ENCODE measurements around the gene NR1H4.

The NR1H4 gene

DNA sequence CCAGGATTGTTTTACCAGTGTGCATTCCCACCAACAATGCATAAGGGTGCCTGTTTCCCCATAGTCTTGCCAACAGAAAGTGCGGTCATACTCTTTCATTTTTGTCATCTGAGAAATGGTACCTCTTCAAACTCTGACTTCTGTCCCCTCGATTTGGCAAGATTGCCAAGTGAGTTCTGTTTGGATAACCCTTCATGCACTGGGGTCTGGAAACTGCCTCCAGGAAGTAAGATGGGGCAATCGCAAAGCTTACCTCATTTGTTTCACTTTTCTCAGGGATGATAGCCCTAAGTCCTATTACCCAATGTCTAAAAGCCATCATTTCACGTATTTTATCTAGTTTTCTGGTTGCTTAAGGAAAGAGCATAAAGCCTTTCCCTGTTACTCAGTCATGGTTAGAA is 28.6 kb upstream of the NR1H4 start:
- H3K4me3 ChIP-seq: no peak overlapping the region
- no peaks in the 10 kb centered on the region for H3K9me3 ChIP-seq
- no peaks in the 10 kb centered on the region for H3K36me3 ChIP-seq
- no peak for DNase-seq
- H3K27me3 ChIP-seq: peaks cover 0 to under 1% of the 10 kb centered on the region in 2 donors
- intact Hi-C loops (cut with DNase I; ENCODE audit: low total_unique reads): no loop called here
- TF ChIP-seq, protein P1, sequence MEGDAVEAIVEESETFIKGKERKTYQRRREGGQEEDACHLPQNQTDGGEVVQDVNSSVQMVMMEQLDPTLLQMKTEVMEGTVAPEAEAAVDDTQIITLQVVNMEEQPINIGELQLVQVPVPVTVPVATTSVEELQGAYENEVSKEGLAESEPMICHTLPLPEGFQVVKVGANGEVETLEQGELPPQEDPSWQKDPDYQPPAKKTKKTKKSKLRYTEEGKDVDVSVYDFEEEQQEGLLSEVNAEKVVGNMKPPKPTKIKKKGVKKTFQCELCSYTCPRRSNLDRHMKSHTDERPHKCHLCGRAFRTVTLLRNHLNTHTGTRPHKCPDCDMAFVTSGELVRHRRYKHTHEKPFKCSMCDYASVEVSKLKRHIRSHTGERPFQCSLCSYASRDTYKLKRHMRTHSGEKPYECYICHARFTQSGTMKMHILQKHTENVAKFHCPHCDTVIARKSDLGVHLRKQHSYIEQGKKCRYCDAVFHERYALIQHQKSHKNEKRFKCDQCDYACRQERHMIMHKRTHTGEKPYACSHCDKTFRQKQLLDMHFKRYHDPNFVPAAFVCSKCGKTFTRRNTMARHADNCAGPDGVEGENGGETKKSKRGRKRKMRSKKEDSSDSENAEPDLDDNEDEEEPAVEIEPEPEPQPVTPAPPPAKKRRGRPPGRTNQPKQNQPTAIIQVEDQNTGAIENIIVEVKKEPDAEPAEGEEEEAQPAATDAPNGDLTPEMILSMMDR (IDR thresholded peaks at IDR 0.05): no peak
- H3K27ac ChIP-seq: no peak overlapping the region
- H3K4me1 ChIP-seq: no peaks in the 10 kb centered on the region

DNA sequence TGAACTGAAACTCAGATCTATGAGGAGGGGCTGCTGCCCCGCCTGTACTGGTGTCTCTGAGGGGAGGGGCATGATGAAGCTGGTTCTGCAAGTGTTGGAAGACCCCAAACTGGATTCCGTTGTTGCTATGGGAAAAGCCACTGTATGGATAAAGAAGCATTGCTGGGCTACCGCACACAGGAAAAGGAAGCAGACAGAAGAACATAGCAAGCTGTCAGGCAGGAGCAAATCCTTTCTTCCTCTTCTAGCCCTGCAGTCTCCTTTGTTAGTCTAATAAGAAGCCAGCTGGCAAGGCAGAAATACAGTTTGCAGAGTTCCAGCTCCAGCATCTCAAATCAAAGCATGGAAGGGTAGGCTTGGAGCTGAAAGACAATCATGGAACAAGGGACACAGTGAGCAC is 26.3 kb upstream of the NR1H4 start:
- no peaks in the 10 kb centered on the region for H3K36me3 ChIP-seq
- H3K4me1 ChIP-seq: no peaks in the 10 kb centered on the region
- H3K27me3 ChIP-seq: peaks cover 0 to 2% of the 10 kb centered on the region in 2 donors
- no peak overlapping the region for H3K4me3 ChIP-seq
- TF ChIP-seq, protein P1 (IDR thresholded peaks at IDR 0.05): no peak
- intact Hi-C loops (cut with DNase I; ENCODE audit: low total_unique reads): no loop called here
- H3K27ac ChIP-seq: no peak overlapping the region
- no peaks in the 10 kb centered on the region for H3K9me3 ChIP-seq
- DNase-seq: no peak

DNA sequence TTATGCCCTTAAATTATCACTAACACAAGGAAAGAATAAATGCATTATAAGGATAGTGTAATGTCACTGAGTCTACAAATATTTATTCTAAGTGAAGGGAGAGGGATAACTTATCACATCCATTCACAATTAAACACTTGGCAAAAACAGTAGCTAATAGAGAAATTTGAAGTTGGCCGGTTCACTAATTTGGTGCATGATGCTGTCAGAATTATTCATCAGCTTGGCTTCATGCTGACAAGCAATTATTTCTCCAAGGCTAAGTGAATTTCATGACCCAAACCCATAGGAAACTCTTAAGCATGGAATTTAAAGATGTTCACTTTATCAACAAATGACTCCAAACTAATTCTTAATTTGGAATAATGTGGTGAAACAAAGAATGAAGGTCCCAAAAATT is 25.0 kb upstream of the NR1H4 start:
- no peak overlapping the region for H3K4me3 ChIP-seq
- TF ChIP-seq, protein P1 (IDR thresholded peaks at IDR 0.05): no peak
- peaks cover 0 to 2% of the 10 kb centered on the region in 2 donors for H3K27me3 ChIP-seq
- intact Hi-C loops (cut with DNase I; ENCODE audit: low total_unique reads): no loop called here
- H3K27ac ChIP-seq: no peak overlapping the region
- DNase-seq: no peak
- H3K4me1 ChIP-seq: no peaks in the 10 kb centered on the region
- H3K9me3 ChIP-seq: no peaks in the 10 kb centered on the region
- H3K36me3 ChIP-seq: no peaks in the 10 kb centered on the region

DNA sequence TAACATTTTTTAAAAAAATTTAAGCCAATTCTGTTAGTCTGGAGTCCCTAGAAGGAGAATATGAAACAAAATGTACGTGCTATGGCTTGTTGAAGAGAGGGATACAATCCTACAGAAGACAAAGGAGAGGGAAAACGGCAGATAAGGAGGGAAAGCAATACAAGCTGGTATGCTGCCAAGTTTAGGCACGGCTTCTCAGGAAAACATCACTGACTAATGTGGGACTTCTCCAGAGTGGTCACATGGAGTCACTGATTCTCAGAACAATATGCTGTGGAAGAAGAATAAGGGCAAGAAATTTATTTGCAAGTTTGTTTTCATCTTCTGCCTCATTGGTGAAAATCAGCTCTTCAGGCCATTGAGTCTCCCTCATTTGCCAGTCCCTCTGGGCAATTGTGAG is 22.9 kb upstream of the NR1H4 start:
- Histone ChIP-seq H3K36me3 (no peaks in the 10 kb centered on the region), H3K4me3 (no peak overlapping the region), H3K27me3 (peaks cover 0 to 2% of the 10 kb centered on the region in 2 donors), H3K27ac (no peak overlapping the region), H3K9me3 (no peaks in the 10 kb centered on the region), H3K4me1 (no peaks in the 10 kb centered on the region)
- TF ChIP-seq, protein P1 (IDR thresholded peaks at IDR 0.05): no peak
- DNase-seq: no peak
- intact Hi-C loops (cut with DNase I; ENCODE audit: low total_unique reads): no loop called here

DNA sequence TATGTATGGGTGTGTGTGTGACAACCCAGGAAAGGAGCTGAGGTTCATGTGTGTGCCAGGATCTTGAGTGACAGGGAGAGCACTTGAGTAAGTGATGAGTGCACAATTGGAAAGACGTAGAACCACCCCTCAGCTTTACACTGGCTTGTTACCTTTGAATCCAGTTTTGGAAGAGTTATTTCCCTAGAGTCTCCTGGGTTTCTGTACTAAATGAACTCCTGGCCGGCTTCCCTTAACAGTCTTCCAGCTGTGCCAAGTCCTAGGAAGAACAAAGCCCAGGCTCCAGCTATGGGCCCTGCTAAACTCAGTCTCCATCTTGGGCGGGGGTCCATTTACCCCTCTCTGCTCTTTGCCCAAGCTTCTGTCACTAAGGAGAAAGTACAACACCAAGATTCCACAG is 19.7 kb upstream of the NR1H4 start:
- Histone ChIP-seq H3K4me3 (no peak overlapping the region), H3K27me3 (peaks cover 0 to 2% of the 10 kb centered on the region in 2 donors), H3K9me3 (no peaks in the 10 kb centered on the region), H3K36me3 (no peaks in the 10 kb centered on the region), H3K27ac (no peak overlapping the region), H3K4me1 (no peaks in the 10 kb centered on the region)
- DNase-seq: no peak
- TF ChIP-seq, protein P1 (IDR thresholded peaks at IDR 0.05): no peak
- intact Hi-C loops (cut with DNase I; ENCODE audit: low total_unique reads): no loop called here

DNA sequence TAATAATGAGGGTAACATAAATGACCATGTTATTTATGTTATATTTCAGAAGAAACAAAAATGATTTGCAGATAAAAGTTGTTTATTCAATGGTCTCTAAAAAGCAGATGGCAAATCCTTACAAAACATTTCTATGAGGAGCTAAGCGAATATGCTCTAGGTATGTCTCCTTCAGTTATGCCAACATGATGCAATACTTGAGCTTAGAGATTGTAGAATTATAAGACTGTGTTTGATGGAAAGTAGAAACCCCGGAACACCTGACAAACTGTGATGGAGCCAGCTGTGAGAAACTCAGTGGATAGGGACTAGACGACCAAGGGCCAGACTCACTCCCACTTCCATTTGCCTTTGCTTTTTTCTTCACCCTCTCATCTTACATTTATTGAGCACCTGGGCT is 17.8 kb upstream of the NR1H4 start:
- Histone ChIP-seq H3K27ac (no peak overlapping the region), H3K9me3 (no peaks in the 10 kb centered on the region), H3K4me1 (no peaks in the 10 kb centered on the region), H3K27me3 (no peaks in the 10 kb centered on the region), H3K36me3 (no peaks in the 10 kb centered on the region), H3K4me3 (no peak overlapping the region)
- TF ChIP-seq, protein P1 (IDR thresholded peaks at IDR 0.05): no peak
- intact Hi-C loops (cut with DNase I; ENCODE audit: low total_unique reads): no loop called here
- no peak for DNase-seq
